Measurements from ENCODE around the gene ANKS1A.

ANKS1A gene

DNA sequence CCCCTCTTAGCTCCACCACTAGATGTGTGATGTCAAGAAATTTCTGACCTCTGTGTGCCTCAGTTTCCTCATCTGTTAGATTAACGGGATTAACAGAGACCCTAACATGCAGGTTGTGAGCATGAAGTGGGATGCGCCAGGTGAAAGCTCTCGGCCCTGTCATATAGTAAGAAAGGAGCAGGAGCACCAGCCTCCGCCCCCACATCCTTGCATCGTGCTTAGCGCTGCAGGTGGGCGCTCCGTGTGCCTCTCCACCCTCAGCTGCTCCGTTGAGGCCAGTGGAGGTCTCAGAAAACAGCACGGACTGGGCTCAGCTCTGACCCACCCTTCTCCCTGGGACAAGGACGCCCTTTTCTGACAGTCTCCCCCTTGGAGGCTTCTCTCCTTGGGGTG is 188.7 kb downstream of the ANKS1A start:
- TF ChIP-seq, protein P1, sequence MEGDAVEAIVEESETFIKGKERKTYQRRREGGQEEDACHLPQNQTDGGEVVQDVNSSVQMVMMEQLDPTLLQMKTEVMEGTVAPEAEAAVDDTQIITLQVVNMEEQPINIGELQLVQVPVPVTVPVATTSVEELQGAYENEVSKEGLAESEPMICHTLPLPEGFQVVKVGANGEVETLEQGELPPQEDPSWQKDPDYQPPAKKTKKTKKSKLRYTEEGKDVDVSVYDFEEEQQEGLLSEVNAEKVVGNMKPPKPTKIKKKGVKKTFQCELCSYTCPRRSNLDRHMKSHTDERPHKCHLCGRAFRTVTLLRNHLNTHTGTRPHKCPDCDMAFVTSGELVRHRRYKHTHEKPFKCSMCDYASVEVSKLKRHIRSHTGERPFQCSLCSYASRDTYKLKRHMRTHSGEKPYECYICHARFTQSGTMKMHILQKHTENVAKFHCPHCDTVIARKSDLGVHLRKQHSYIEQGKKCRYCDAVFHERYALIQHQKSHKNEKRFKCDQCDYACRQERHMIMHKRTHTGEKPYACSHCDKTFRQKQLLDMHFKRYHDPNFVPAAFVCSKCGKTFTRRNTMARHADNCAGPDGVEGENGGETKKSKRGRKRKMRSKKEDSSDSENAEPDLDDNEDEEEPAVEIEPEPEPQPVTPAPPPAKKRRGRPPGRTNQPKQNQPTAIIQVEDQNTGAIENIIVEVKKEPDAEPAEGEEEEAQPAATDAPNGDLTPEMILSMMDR (conservative IDR thresholded peaks at IDR 0.05): no peak
- TF ChIP-seq ZFX (IDR thresholded peaks at IDR 0.05): no peak
- no peak overlapping the region for H3K27ac ChIP-seq

DNA sequence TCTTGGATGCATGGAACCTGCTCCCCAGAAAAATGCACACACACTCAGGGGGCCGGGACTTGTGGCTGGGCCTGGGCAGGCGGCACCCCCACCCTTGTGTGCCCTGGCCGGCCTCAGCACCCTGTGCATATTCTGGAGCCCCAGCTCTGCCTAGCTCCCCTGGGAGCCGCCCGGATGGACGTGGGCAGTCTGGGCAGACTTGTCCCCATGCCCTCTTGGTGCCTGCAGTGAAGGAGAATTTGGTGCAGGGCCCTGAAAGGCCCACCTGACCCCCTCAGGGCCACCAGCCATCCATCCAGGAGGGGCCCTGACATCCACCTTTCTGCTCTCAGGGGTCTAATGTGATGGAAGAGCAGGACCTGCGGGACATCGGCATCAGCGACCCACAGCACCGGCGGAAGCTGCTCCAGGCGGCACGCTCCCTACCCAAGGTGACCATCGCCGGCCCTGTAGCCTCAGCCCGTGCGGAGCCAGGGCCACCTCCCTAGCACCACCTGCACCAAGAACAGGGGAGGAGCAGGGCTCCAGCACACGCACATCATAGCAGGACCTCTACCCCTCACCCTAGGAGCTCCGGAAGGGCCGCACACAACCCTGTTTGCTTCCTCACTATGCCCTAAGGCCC is 189.3 kb downstream of the ANKS1A start:
- TF ChIP-seq, protein P1 (conservative IDR thresholded peaks at IDR 0.05): no peak
- no peak for TF ChIP-seq ZFX (IDR thresholded peaks at IDR 0.05)
- H3K27ac ChIP-seq: no peak overlapping the region

DNA sequence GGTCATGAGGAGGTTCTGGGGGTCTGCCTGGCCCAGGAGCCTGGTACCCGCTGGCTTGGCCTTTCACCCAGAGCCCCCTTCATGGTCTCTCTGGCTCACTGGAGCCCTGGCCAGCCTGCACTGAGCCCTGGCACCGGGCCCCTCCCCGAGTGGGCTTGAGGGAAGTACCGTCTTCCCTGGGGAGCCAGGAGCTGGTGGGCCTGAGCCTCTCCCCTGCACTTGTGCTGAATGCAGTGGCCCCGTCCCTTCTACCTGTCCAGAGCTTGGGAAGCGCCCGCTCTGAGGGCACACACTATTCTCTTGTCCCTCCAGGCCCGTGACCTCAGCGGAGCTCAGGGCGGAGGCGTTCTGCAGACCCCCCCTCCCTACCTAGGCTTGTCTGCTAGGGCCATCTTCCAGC is 189.8 kb downstream of the ANKS1A start:
- no peak for TF ChIP-seq ZFX (IDR thresholded peaks at IDR 0.05)
- TF ChIP-seq, protein P1 (conservative IDR thresholded peaks at IDR 0.05): no peak

DNA sequence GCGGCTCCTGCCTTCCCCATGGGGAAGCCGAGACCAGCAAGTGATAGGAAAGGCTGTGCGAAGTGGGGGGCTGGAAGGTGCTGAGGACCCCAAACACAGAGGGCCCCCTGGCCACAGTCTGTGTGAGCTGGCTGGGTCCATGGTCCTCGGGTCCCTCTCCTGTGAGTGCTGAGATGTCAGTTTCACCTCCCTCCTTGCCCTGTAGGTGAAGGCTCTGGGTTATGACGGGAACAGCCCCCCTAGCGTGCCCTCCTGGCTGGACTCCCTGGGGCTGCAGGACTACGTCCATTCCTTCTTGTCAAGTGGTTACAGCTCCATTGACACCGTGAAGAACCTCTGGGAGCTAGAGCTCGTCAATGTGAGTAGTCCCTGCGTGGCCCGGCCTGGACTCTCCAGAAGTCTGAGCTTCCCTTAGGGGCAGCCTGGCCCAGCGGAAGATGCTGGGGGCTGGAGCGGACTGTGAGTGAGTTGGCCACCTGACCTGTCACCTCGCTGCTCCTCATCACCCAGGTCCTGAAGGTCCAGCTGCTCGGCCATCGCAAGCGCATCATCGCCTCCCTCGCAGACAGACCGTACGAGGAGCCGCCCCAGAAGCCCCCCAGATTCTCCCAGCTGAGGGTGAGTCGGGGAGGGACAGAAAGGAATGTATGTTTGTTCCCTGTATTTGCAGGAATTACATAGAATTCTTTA is 190.4 kb downstream of the ANKS1A start:
- H3K27ac ChIP-seq: no peak overlapping the region
- no peak for TF ChIP-seq ZFX (IDR thresholded peaks at IDR 0.05)
- TF ChIP-seq, protein P1 (conservative IDR thresholded peaks at IDR 0.05): no peak

More for the DNA sequence above, 189.8 kb downstream of the ANKS1A start:
- no peak overlapping the region for H3K27ac ChIP-seq

DNA sequence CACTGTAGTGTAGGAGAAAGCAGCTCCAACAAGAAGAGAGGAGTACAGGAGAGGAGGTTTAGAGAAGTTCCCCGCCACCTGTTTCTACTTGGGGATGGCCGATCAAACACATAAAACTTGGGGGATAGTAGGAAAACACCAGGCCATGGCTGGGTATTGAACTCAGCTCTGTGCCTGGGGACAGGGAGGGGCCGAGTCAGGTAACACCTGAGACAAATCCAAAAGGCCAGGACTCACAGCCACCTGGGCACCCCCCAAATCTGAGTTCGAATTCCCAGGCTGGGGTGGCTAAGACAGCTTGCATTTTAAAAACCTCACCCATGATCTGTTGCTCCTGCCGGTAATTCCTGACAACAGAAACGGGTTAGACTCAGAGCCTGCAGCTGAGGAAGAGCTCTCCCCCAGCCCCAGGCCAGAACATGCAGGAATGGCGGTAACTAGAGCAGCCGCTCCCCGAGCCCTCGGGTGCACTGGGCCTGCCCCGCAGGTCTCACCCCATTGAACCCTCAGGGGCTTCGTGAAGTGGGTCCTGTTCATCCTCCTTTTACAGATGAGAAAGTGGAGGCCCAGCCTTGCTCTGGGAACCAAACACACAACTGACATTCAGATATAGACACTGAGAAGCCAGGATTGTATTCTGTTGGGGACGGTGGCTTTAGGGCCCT is 191.1 kb downstream of the ANKS1A start:
- TF ChIP-seq, protein P1 (conservative IDR thresholded peaks at IDR 0.05): no peak
- TF ChIP-seq ZFX (IDR thresholded peaks at IDR 0.05): no peak
- no peak overlapping the region for H3K27ac ChIP-seq

DNA sequence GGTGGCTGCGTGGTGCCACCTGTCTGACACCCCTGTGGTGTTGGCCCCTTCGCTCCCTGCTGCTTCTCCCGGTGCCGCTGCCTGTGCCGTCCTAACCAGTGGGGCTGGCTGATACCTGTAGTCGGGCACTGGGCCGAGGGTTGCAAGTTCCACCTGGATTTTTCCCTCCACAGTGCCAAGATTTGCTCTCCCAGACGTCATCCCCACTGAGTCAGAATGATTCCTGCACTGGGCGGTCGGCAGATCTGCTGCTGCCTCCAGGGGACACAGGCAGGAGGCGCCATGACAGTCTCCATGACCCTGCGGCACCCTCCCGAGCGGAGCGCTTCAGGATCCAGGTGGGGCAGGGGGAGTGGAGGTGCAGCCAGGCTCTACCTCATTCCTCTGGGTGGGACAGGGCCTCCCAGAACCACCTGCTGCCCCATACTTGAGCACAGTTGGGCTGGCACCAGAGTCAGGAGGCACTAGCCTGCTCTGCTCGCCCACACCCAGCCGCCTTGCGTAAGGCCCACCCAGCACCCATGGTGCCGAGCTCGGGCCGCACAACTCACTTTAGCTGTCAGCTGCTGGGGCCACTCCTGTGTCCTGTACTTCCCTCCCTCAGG is 191.9 kb downstream of the ANKS1A start:
- H3K27ac ChIP-seq: no peak overlapping the region
- no peak for TF ChIP-seq ZFX (IDR thresholded peaks at IDR 0.05)
- TF ChIP-seq, protein P1 (conservative IDR thresholded peaks at IDR 0.05): no peak

DNA sequence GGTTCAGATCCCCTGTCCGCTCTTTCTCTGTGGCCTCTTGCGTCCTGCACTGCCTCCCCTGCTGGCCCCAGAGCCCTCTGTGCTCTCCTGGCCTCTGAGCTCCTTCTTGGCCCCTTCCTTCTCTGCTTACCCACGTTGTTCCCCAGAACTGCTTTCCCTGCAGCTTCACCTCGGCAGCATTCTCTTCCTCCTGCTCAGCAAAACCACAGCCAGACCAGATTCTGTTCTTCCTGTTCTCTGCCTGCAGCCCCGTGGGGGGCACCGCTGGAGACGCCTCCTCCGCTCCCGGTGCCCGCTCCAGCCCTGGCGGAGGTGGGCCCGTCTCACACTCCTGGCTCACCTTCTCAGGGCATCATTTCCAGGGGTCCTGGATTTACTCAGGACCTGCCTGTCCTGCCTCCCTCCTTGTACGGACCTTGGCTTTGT is 192.4 kb downstream of the ANKS1A start:
- no peak for TF ChIP-seq ZFX (IDR thresholded peaks at IDR 0.05)
- TF ChIP-seq, protein P1 (conservative IDR thresholded peaks at IDR 0.05): no peak
- H3K27ac ChIP-seq: no peak overlapping the region

Measured in C4-2B (cell line).